Smooth muscle cell (in vitro differentiated cells): ENCODE data around the gene CFAP57. TPM values are rescaled to one million over a fixed set of nuclear protein-coding genes. Genes with fewer than 3 reads are reported as not detected.

Experiments used
- DNase-seq: peaks from one replicate; lab custom pipeline; 2025; ENCODE audit not compliant: unreplicated experiment; lab: John Stamatoyannopoulos, UW
- H2AFZ ChIP-seq: fragments of 200-600 bp; sonication (generic); 2 replicates; pipeline ENCODE4 v1.6.0; 2016; ENCODE audit warnings: antibody characterized with exemption, low read depth, mild to moderate bottlenecking
- H3F3A ChIP-seq: fragments of 200-600 bp; sonication (generic); 2 replicates; pipeline ENCODE4 v1.6.0; 2017; ENCODE audit warnings: antibody characterized with exemption, low read depth
- H3K27ac ChIP-seq: fragments of 200-600 bp; sonication (generic); 2 replicates; pipeline ENCODE4 v1.5.1; 2016; ENCODE audit warnings: low read depth, mild to moderate bottlenecking
- H3K27me3 ChIP-seq: fragments of 200-600 bp; sonication (generic); 2 replicates; pipeline ENCODE4 v1.6.1; 2016; ENCODE audit warnings: low read depth, mild to moderate bottlenecking
- H3K36me3 ChIP-seq: fragments of 200-600 bp; sonication (generic); 2 replicates; pipeline ENCODE4 v1.5.1; 2016; ENCODE audit warnings: low read depth
- H3K4me1 ChIP-seq: fragments of 200-600 bp; sonication (generic); 2 replicates; pipeline ENCODE4 v1.5.1; 2016; ENCODE audit warnings: low read depth
- H3K4me2 ChIP-seq: fragments of 200-600 bp; sonication (generic); 2 replicates; pipeline ENCODE4 v1.6.0; 2016; ENCODE audit warnings: mild to moderate bottlenecking
- H3K4me3 ChIP-seq: fragments of 200-600 bp; sonication (generic); 2 replicates; pipeline ENCODE4 v1.5.1; 2016; ENCODE audit warnings: mild to moderate bottlenecking
- H3K79me2 ChIP-seq: fragments of 200-600 bp; sonication (generic); 2 replicates; pipeline ENCODE4 v1.6.0; 2016; ENCODE audit warnings: low read depth, mild to moderate bottlenecking
- H3K9ac ChIP-seq: fragments of 200-600 bp; sonication (generic); 2 replicates; pipeline ENCODE4 v1.6.0; 2016; ENCODE audit warnings: low read depth
- H3K9me3 ChIP-seq: fragments of 200-600 bp; sonication (generic); replicated peaks from 2 replicates; pipeline ENCODE4 v1.5.1; 2016; ENCODE audit warnings: low read depth
- H4K20me1 ChIP-seq: fragments of 200-600 bp; sonication (generic); 2 replicates; pipeline ENCODE4 v1.6.0; 2016; ENCODE audit warnings: low read depth
- CTCF ChIP-seq: fragments of 200-600 bp; sonication (generic); IDR thresholded peaks from 2 replicates; pipeline ENCODE4 v1.5.1; 2017; ENCODE audit warnings: borderline replicate concordance, mild to moderate bottlenecking, antibody characterized with exemption; ENCODE audit not compliant: insufficient read depth, poor library complexity, severe bottlenecking
- WGBS: methylation state at CpG from one replicate; pipeline ENCODE4 v1.1.7; 2016; ENCODE audit warnings: low lambda C conversion rate; 5-methylcytosine and 5-hydroxymethylcytosine counted together
- microRNA-seq: library from miRNA; unstranded; fragments of <30 nt; microRNA quantifications from one replicate; pipeline ENCODE4, GENCODE V29; 2016; ENCODE audit warnings: borderline number of aligned reads
- polyA plus RNA-seq: library from polyadenylated mRNA; unstranded; fragments of >200 nt; fragmentation: Nextera tagmentation; extraction: Ambion mirVana; gene quantifications from 2 replicates; pipeline ENCODE4 v1.2.1, GENCODE V29; 2016
- small RNA-seq: library from RNA; depleted of rRNA; stranded (forward); fragments of <200 nt; gene quantifications from one replicate; pipeline ENCODE3, GENCODE V24; 2014
- total RNA-seq: library from RNA; depleted of rRNA; stranded (reverse); fragments of >200 nt; gene quantifications from 2 replicates; pipeline ENCODE4 v1.2.3, GENCODE V29; 2014

The CFAP57 gene
- total and polyA plus RNA-seq, 2 experiments from 2014 or later = 0.22 TPM; not detected in 1

GRCh38 chr1:43303471-43304313 is 131.6 kb downstream of the CFAP57 start:
- H3K4me2 ChIP-seq = no peak overlapping the region

More at GRCh38 chr1:43303471-43304313, 131.6 kb downstream of the CFAP57 start:
- Histone ChIP-seq H3K27ac (no peak overlapping the region), H3K36me3 (no peaks in the 10 kb centered on the region), H4K20me1 (no peaks in the 10 kb centered on the region), H3K9me3 (no peaks in the 10 kb centered on the region), H3K79me2 (no peaks in the 10 kb centered on the region), H3F3A (no peaks in the 10 kb centered on the region), H3K4me3 (no peak overlapping the region), H2AFZ (no peak overlapping the region), H3K27me3 (no peaks in the 10 kb centered on the region), H3K9ac (no peak overlapping the region), H3K4me1 (no peaks in the 10 kb centered on the region)
- 85% methylated on average over 8 of the region's 8 CpGs for WGBS
- no peak for TF ChIP-seq CTCF
- no peak for DNase-seq

Small RNA genes within 50 kb of the gene (microRNA-seq; reads per million reads assigned to microRNA genes)
- gene MIR6733 = not detected

Small RNA genes within 50 kb of the gene (small RNA-seq; reads per million reads assigned to genes)
- not detected for gene RNA5SP46

Other genes with a start within 250 kb of the CFAP57 start
- 749 and 1,091 TPM in 2 replicates for gene SLC2A1, start 213.5 kb upstream of the CFAP57 start, total RNA-seq
- gene SLC2A1, start 213.5 kb upstream of the CFAP57 start, polyA plus RNA-seq = 275 and 842 TPM in 2 replicates
- gene EBNA1BP2, start within 50 bp of the CFAP57 start, total RNA-seq = 51.8 and 52.0 TPM in 2 replicates
- 85.9 and 102 TPM in 2 replicates for gene EBNA1BP2, start within 50 bp of the CFAP57 start, polyA plus RNA-seq
- gene TMEM125, start 97.7 kb downstream of the CFAP57 start, total RNA-seq = 2.8 and 4.2 TPM in 2 replicates
- gene TMEM125, start 97.7 kb downstream of the CFAP57 start, polyA plus RNA-seq = 1.4 and 3.3 TPM in 2 replicates
- 0.81 and 1.2 TPM in 2 replicates for gene C1orf210, start 113.3 kb downstream of the CFAP57 start, total RNA-seq
- 0.72 and 4.1 TPM in 2 replicates for gene C1orf210, start 113.3 kb downstream of the CFAP57 start, polyA plus RNA-seq
- 0.18 and 1.1 TPM in 2 replicates for gene TIE1, start 128.7 kb downstream of the CFAP57 start, total RNA-seq
- 0.73 and 0.91 TPM in 2 replicates for gene TIE1, start 128.7 kb downstream of the CFAP57 start, polyA plus RNA-seq
- not detected in 2 replicates for gene MPL, start 165.5 kb downstream of the CFAP57 start, total RNA-seq
- not detected in 2 replicates for gene MPL, start 165.5 kb downstream of the CFAP57 start, polyA plus RNA-seq
- gene CDC20, start 186.7 kb downstream of the CFAP57 start, total RNA-seq = 7.8 and 17.4 TPM in 2 replicates
- 17.2 and 18.7 TPM in 2 replicates for gene CDC20, start 186.7 kb downstream of the CFAP57 start, polyA plus RNA-seq
- 57.0 and 109 TPM in 2 replicates for gene ELOVL1, start 195.7 kb downstream of the CFAP57 start, total RNA-seq
- 101 and 104 TPM in 2 replicates for gene ELOVL1, start 195.7 kb downstream of the CFAP57 start, polyA plus RNA-seq
- gene MED8, start 217.5 kb downstream of the CFAP57 start, total RNA-seq = 61.4 and 75.2 TPM in 2 replicates
- 76.3 and 77.4 TPM in 2 replicates for gene MED8, start 217.5 kb downstream of the CFAP57 start, polyA plus RNA-seq
- 12.3 and 20.8 TPM in 2 replicates for gene SZT2, start 217.6 kb downstream of the CFAP57 start, total RNA-seq
- 9.0 and 13.6 TPM in 2 replicates for gene SZT2, start 217.6 kb downstream of the CFAP57 start, polyA plus RNA-seq